Stimulated activated CD8-positive, alpha-beta memory T cell treated with anti-CD3 and anti-CD28 coated beads, Interleukin-12 subunit alpha, Interleukin-12 subunit beta, amount 100 ng/mL, for 4 hours (primary cell): ENCODE results near the gene SH3PXD2A.

ENCODE experiments used
- DNase-seq: peaks from one replicate; pipeline ENCODE4 v3.0.0-alpha.2; 2020; ENCODE audit warnings: low read depth

Gene SH3PXD2A

DNA sequence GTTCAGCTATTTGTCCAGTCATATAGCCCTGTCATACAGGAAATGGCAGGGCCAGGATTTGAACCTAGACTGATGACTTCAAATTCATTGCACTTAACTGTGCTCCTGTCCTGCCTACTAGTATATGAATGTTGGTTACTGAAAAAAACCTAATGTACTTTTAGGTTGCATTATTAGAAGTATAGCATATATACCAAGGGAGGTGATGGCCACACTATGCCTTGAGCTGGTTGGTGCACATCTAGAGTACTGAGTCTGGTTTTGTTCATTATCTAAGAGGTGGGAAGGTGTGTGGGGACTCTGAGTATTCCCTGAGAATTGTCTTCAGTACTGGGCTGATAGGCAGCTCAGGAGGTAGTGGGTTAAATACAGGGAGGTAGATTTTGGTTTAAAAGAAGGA, 273.9 kb downstream of the SH3PXD2A start:
- no peak for DNase-seq

DNA sequence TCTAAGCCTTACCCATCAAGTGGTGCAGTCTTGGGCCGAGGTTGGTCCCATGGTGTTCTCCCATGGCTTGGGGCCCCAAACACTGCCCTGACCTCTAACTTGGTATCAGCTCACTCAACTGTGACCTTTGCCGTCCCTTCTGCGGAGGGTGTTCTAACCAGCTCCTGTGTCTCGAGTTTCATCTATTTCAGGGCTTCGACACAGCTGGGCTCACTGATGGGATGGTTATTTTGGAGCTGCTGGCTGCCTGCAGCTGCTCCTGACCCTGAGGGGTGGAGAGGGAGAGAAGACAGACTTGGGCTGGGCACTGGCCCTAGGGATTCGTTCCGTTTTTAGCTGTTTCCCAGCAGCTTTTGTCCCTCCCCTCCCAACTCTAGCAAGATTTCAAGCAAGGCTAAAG, 274.9 kb downstream of the SH3PXD2A start:
- DNase-seq, result no peak

DNA sequence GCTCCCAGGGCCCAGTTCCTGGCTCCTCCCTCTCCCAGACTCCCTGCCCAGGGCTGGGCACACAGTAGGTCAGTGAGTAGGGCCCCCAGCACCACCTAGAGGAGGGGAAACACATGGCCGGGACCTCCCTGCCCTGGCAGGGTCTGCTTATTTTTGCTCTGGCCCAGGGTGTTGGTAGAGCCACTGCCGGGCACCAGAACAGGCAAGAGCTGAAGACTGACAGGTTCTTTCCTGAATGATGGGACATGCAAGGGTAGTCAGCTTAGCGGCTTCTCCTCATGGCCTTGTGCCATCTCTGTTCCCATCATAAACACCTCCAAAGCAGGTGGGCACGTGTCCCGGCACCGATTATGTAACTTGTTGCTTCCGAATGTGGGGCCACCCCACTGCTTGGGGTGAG, 275.4 kb downstream of the SH3PXD2A start:
- DNase-seq, result no peak

DNA sequence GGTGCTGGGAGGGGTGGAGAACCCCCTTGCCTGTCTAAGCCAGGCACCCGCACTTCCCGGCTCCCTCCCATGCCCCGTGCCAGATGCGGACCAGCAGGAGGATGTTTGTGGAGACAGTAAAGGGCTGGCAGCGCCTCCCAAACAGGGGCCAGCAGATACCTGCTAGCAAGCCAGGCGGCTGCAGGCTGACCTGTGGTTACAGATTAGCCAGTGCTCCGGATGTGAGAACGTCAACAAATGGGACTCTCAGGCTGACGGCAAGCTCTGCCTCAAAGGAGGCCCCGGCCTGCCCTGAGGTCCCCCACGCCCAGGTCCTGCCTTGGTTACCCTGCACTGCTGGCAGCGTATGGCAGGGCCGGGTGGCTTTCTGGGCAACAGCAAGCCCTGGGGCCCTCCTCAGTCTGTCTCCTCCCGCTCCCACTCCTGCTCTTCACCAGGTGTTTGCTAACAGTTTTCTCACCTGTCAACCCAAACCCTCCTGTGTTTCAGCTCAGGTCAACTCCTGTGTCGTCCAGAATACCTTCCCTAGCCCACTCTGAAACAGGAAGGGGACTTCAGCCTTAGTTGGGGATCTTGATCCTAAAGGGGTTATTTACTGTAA, 276.5 kb downstream of the SH3PXD2A start:
- no peak for DNase-seq

DNA sequence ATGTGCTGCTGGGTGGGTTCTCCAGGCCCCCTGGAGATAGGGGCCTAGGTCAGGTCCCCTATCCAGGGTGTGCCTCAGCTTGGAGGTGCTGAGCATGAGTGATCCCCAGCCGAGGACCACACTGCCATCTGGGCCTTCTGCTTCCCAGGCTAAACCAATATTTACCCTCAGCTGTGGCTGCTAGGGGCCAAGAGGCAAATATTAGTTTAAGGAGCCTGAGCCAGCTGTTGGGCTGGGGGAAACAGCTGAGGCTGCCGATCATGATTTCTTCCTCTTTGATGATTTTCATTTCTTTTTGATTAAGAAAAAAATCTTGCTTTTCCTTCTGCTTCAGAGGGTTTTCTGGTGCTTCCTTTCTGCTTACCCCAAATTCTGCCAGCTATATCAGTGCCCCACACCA, 278.5 kb downstream of the SH3PXD2A start:
- no peak for DNase-seq

DNA sequence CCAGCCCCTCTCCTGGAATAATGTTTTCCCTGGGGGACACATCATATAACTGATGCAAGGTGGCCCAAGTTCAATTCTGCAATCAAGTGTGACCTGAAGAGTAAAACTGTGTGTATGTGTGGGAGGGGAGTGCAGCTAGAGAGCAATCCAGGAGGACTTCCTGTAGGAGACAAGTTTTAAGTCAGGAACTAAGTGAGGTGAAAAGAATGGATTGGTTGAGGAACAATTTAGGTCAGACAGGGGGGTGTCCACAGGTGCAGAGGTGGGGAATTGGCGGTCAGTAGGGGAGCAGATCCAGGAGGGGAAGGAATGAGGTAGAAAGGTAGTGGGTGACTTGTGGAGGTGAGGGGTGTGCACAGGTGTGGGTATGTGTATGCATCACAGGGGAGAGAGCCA, 279.3 kb downstream of the SH3PXD2A start:
- DNase-seq, result no peak

DNA sequence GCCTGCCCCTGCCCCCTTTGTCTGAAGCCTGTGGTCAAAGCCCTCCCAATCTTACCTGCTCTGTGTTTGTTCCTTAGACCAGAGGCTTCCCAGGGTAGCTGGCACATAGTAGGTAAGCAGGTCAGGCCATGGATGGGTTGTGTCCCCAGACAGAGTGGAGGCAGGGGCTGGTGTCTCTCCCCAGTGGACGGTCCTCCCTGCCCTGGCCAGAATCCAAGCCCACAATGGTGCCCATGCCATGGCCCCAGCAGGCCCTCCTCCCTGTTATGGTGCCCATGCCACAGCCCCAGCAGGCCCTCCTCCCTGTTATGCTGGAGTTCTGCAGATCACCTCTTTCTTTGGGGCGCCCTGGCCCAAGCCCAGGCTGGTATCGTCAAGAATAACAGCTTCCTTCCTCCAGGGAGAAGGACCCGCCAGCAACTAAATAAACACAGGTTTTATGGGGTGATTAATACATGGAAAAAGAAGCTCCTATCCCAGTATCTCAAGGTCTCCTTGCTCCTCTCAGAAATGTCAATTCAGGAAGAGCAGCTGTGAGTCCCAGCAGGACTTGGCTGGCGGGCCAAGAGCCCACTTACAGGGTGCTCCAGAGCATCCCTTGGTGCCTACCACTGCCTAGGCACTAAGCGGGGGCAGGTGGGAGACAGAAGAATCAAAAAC, 279.8 kb downstream of the SH3PXD2A start:
- DNase-seq, result no peak

DNA sequence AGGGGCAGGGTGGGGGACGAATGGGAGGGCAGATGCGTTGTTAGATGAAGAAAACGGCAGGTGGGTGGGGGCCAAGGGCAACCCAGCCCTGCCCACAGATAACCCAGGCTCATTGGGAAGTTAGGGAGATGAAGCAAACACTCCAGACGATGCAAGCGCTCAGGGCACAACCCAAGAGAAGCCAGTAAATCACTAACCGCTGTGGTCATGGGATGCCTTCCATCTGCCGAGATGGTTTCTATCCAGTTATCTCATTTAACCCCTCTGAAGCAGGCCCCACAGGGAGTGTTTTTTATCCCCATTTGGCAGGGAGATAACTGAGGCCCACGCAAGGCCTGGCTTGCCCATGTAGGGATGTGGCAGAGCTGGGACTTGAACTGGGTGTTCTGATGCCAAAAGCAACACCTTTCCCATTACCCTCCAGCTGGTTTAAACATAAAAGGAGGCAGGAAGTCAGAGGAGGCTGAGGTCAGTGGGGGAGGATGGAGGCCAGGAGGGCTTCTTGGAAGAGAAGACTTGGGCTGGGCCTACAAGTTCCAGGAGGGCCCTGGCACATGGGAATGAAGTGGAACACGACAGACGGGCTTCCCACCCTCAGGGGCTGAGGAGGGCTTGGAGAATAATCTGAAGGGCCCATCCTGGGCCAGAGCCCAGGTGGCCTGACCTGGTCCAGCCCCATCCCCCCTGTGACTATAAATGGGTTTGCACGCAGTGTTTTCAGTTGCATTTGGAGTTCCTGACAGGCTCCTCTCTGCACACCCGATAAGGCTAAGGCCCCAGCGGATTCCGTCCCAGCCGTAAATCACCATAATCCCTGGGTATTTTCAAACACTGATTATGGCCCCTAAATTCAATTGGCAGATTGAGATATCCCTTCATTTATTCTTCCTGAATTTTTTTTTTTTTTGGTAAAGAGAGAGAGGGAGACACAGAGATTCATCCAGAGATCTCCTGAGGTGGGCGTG, 281.0 kb downstream of the SH3PXD2A start:
- DNase-seq, result no peak

DNA sequence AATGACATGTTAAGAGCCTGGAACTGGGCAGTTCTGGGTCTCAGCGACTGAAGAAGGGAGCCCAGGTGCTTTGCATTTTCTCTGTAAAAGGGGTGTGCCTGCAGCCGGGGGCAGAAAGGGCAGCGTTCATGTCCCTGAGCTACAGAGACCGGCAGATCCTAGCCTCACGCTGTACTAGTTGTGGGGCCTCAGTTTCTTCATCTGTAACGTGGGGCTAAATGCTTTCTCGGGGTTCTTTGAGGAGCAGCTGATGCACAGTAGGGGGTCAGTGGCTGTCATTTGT, 282.2 kb downstream of the SH3PXD2A start:
- no peak for DNase-seq

DNA sequence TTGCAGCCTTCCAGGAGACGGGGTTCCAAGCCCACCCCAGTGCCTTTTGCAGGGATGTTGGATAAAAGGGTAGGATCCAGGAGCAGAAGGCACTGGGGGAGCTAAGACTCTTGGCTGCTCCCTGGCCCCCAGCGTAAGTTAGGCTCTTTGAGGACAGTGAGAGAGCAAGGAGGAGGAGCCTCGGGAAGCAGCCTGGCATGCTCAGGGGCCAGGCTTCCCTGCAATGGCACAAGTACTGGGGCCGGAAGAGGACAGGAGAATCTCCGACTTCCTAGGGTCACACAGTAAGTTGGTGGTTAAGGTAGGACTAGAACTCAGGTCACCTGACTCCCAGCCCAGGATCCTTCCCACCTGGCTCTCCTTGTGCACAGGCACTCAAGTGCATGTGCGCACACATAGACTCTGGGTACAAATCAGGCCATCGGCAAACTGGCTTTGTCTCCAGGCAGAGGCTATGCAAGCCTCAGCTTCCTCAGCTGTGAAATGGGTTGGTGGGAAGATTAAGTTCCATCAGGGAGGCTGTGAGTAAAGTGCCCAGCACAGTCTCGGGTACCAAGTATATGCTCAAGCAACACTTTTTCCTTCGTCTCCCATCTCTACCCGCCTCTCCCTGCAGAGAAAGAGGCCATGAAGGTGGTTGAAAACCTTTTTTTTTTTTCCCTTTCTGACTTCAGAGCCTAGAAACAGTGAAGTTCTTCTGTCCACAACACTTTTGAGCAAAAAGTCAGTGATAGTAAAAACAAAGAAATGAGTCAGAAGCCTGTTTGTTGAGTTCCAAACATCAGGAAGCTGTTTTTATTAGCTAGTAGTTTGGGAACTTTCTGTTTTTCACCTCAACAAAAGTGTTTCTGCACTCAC, 282.8 kb downstream of the SH3PXD2A start:
- no peak for DNase-seq

DNA sequence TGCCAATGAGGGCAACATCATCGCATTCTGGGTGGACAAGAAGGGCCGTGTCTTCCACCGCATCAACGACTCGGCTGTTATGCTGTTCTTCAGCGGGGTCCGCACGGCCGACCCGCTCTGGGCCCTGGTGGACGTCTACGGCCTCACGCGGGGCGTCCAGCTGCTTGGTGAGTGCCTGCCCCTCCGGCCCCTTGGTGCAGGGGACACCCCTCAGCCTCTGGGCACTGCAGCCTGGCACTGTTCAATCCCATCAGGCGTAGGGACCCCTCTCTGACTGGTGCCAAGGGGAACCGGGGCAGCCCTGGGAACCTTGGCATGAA, 283.8 kb downstream of the SH3PXD2A start:
- no peak for DNase-seq

DNA sequence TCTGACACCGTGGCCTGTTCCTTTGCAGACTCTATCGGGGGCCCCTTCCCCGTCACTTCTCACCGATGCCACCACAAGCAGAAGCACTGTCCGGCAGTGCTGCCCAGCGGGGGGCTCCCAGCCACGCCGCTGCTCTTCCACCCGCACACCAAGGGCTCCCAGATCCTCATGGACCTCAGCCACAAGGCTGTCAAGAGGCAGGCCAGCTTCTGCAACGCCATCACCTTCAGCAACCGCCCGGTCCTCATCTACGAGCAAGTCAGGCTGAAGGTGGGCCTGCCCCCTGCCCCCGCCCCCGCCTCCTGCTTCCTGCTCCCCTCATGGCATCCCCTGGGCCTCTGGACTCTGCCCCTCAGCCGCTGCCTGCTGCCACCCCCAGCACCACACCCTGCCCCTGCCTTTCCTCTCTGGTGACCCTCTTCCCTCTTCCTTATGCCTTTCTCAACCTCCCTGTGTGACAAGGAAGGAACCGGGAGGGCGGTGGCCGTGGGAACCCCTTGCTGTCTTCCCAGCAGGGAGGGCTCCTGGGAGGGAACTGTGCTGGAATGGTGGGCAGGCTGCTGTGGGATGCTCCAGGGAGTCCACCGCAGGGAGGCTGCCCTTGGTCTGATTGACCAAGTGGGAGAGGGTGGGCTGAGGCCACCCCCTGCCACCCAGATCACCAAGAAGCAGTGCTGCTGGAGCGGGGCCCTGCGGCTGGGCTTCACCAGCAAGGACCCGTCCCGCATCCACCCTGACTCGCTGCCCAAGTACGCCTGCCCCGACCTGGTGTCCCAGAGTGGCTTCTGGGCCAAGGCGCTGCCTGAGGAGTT, 284.3 kb downstream of the SH3PXD2A start:
- no peak for DNase-seq

DNA sequence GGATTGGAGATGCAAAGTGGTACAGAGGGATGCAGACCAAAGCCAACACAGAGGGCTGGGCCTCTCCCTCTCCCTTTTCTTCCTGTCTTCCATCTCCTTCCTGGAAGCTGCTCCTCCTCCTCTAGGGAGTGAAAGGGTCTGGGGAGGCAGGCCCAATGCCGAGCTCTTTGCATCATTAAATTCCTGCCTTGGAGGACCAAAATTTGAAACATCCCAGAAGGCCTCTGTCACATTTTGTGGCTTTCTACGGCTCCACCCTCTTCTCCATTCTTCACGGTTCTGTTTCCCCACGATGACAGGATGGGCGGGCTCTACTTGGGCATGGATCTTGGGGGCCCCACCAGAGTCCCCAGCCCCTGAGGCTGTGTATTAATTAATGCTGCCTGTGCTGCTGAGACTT, 285.5 kb downstream of the SH3PXD2A start:
- no peak for DNase-seq

DNA sequence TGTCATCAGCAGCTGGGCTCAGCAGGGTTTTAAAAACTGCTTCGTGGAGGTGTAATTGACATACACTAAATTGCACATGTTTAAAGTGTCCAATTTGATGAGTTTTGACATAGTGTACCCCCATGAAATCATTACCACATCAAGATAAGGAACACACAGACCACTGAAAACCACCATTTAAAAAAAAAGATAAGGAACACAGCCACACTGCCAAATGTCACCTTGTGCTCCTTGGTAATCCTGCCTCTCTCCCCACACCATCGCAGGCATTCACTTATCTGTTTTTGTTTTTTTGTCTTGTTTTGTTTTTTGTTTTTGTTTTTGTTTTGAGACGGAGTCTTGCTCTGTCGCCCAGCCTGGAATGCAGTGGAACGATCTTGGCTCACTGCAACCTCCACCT, 286.9 kb downstream of the SH3PXD2A start:
- no peak for DNase-seq

DNA sequence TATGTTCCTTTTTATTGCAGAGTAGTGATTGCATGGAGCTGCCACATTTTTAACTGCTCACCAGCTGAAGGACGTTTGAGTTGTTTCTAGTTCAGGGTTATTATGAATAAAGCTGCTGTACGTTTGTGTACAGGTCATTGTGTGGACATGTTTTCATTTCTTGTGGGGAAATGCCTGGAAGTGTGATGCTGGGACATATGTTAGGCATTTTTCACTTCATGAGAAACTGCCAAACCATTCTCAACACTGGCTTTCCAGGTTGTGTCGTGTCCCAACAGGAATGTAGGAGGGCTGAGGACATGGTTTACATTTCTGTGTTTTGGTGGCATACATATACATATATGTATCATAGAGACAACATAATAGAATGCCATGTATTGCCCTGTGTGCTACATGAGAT, 288.8 kb downstream of the SH3PXD2A start:
- no peak for DNase-seq

DNA sequence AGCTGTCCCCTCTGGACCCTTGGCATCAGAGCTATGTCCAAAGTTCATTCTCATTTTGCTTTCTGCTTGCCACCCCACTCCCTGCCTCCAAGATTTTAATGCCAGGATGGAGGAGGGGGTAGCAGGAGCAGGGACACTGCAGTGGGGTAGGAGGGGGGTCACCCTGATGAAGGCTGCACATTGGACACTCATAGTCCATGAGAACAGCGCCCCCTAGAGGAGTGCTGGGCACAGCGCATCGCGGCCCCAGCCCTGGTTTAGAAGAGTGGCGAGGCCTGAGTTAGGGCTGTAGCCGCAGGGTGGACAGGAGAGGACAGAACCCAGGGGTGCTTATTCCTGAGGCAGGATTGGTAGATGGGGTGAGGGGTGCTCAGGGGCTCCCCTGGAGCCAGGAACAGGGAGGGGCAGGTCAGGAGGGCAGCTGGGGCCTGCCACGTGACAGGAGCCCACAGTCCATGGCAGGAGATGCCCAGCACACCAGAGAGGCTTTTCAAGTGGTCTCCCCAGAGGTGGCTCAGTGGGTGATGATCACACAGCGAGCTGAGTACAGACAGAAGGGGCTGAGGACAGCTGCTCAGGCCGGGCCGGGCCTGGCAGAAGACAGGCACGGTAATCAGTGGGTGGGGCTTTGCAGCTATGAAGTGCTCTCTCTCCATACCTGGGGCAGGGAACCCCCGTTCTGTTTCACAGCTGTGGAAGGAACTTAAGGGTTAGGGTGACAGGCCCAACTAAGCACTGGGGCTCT, 290.4 kb downstream of the SH3PXD2A start:
- DNase-seq, result no peak

DNA sequence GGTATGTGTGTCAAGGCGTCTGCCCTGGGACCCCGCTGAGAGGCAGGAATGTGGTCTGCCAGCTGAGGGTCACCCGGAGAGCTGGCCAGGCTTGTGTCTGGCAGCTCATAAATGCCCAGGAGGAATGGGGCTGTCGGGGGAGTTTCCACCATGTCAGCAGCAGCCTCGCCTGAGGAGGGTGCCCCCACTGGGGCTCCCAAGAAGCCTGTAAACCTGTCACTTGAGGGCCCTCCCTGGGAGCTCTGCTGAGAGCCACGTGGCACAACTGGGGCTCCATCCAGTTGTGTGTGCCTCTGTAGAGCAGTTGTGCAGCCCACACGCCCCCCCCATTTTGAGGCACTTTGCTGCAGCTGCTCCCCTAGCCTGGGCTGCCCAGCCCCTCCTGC, 291.3 kb downstream of the SH3PXD2A start:
- no peak for DNase-seq

DNA sequence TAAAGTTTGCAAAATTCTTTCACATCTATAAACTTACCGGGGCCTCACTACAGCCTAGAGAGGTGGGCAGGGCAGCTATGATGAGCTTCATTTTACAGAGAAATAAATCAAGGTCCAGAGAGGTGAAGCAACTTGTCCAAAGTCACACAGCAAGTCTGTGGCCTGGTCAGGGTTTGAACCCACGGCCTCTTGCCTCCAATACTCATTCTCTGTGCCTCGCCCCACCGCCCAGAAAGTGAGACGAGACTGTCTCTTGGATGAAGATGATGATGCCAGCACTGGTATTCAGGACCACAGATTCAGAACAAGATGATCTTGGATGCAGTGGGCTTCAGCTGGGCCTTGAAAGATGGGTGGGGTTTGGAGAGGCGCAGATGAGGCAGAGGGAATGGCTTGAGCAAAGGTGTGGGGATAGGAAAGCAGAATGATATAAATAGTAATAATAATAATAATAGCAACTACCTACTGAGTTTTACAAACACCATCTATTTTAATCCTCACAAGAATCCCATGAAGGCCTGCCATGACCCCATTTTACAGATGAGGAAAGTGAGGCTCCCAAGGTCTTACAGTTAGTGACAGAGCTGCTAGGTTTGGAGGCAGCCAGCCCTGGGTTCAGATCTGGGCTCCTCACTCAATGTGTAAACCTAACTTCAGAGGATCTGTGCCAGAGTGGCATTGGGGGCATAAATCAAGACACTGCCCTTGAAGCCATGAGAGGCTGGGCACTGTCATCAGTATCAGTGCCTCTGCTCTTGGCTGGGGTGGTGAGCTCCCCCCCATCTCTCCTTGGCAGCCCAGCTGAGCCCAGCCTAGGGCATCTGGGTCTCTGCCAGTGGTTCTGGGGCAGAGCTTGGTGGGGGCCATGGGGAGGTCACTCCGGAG, 291.9 kb downstream of the SH3PXD2A start:
- no peak for DNase-seq

DNA sequence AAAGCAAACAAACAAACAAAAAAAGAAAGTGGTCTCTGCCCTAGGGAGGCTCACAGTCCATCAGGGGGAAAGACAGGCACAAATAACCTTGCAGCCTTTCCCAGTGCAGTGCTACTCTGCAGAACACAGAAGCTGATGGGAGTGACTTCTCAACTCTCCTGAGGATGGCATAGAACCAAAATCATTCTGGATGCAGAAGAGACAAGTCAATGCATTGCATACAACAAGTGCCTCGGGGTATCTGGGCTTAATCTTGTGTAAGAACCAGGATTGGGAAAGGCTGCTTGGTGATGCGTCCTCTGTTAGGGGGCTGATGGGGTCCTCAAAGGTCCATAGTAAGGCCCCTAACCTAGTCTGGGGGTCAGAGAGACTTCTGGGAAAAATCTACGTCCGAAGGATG, 293.0 kb downstream of the SH3PXD2A start:
- no peak for DNase-seq

DNA sequence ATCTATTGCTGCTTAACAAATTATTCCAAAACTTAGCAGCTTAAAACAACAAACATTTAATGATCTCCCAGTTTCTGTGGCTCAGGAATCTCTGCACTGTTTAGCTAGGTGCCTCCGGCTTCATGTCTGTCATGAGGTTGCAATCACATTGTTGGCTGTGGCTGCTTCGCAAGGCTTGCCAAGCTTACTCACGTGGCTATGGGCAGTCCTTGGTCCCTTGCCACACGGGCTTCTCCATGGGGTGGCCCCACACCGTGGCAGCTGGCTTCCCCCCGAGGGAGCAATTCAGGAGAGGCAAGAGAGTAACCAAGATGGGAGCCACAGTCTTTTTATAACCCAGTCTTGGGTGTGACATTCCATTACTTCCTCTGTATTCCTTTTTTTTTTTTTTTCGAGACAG, 294.5 kb downstream of the SH3PXD2A start:
- no peak for DNase-seq
